ENCODE data around the gene STK10.
"Not testable (repeated sequence)": the region's sequence is repeated elsewhere in the genome, so short reads cannot be mapped to it uniquely, and the experiment has no call there.

Gene STK10

GRCh38 chr5:172150514-172151425 is 37.3 kb downstream of the STK10 start:
- in situ Hi-C loops (cut with MboI; ENCODE audit: low pct_unique_long_range_greater_than_20kb, low sequenced_read_pairs, unreplicated experiment), result no loop called here
- DNase-seq (ENCODE audit: low spot score), result peak; percentile 69
- TF ChIP-seq, protein P1, sequence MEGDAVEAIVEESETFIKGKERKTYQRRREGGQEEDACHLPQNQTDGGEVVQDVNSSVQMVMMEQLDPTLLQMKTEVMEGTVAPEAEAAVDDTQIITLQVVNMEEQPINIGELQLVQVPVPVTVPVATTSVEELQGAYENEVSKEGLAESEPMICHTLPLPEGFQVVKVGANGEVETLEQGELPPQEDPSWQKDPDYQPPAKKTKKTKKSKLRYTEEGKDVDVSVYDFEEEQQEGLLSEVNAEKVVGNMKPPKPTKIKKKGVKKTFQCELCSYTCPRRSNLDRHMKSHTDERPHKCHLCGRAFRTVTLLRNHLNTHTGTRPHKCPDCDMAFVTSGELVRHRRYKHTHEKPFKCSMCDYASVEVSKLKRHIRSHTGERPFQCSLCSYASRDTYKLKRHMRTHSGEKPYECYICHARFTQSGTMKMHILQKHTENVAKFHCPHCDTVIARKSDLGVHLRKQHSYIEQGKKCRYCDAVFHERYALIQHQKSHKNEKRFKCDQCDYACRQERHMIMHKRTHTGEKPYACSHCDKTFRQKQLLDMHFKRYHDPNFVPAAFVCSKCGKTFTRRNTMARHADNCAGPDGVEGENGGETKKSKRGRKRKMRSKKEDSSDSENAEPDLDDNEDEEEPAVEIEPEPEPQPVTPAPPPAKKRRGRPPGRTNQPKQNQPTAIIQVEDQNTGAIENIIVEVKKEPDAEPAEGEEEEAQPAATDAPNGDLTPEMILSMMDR (IDR thresholded peaks at IDR 0.05; ENCODE audit: extremely low read depth, insufficient read depth, missing control alignments), result no peak

GRCh38 chr5:172149481-172149880 is 38.5 kb downstream of the STK10 start:
- in situ Hi-C loops (cut with MboI; ENCODE audit: low pct_unique_long_range_greater_than_20kb, low sequenced_read_pairs, unreplicated experiment); DNase-seq (ENCODE audit: low spot score): not testable (repeated sequence)

DNA sequence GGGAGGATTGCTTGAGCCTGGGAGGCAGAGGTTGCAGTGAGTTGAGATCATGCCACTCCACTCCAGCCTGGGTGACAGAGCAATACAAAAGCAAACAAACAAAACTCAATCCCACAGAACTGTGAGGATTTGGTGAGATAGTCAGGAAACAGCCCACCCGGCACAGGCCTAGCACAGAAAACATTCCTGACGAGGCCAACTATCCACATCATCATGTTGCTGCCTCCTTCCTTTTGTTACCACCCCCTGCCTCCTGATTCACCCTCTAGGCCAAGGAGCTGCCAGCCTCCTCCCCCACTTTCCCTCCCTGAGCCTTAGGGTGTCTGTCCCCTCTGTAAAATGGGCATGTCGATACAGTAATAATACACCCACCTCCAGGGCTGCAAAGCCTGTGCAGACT is 39.0 kb downstream of the STK10 start:
- no peak for DNase-seq (ENCODE audit: low spot score)

GRCh38 chr5:172148381-172148780 is 39.6 kb downstream of the STK10 start:
- TF ChIP-seq, protein P1 (IDR thresholded peaks at IDR 0.05; ENCODE audit: extremely low read depth, insufficient read depth, missing control alignments), result no peak

More for the DNA sequence above, 39.0 kb downstream of the STK10 start:
- TF ChIP-seq, protein P1 (IDR thresholded peaks at IDR 0.05; ENCODE audit: extremely low read depth, insufficient read depth, missing control alignments), result no peak
- in situ Hi-C loops (cut with MboI; ENCODE audit: low pct_unique_long_range_greater_than_20kb, low sequenced_read_pairs, unreplicated experiment), result no loop called here

GRCh38 chr5:172147857-172148256 is 40.2 kb downstream of the STK10 start:
- in situ Hi-C loops (cut with MboI; ENCODE audit: low pct_unique_long_range_greater_than_20kb, low sequenced_read_pairs, unreplicated experiment), result no loop called here
- TF ChIP-seq, protein P1 (IDR thresholded peaks at IDR 0.05; ENCODE audit: extremely low read depth, insufficient read depth, missing control alignments), result no peak
- no peak for DNase-seq (ENCODE audit: low spot score)

More at GRCh38 chr5:172148381-172148780, 39.6 kb downstream of the STK10 start:
- in situ Hi-C loops (cut with MboI; ENCODE audit: low pct_unique_long_range_greater_than_20kb, low sequenced_read_pairs, unreplicated experiment), result no loop called here
- no peak for DNase-seq (ENCODE audit: low spot score)

DNA sequence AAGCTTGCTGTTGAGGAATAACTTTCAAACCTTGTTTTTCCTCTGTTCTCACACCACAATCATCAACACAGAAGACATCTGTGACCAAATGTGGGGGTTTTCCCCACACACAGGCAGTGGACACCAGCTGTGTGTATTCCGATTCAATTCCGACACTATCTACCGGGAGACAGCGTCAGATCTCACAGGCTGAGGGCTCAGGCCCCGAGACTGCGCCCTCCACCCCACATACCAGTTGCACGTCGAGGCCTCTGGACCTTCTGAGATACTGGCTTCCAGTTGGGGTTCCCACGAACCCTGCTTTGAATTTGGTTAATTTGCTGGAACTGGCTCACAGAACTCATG is 41.3 kb downstream of the STK10 start:
- in situ Hi-C loops (cut with MboI; ENCODE audit: low pct_unique_long_range_greater_than_20kb, low sequenced_read_pairs, unreplicated experiment), result no loop called here
- DNase-seq (ENCODE audit: low spot score), result no peak
- TF ChIP-seq, protein P1 (IDR thresholded peaks at IDR 0.05; ENCODE audit: extremely low read depth, insufficient read depth, missing control alignments), result no peak

Data from GM13977 (cell line).